HepG2 (cell line): ENCODE measurements around the gene ENTPD5. TPM values are rescaled to one million over a fixed set of nuclear protein-coding genes. Genes with fewer than 3 reads are reported as not detected.
"Not testable (repeated sequence)": the region's sequence is repeated elsewhere in the genome, so short reads cannot be mapped to it uniquely, and the experiment has no call there.

Source experiments
- ATAC-seq: fragments of 200-7000 bp; cut with Tn5 transposase; 3 replicates; pipeline ENCODE4 v1.9.1; 2020; ENCODE audit warnings: mild to moderate bottlenecking, moderate library complexity
- BruUV-seq: library from RNA; stranded (reverse); fragments of 400-500 nt; replicated peaks from 2 replicates; lab custom pipeline; 2021; lab: Mats Ljungman, UMichigan
- CTCF ChIA-PET: fragments of 300-600 bp; formaldehyde crosslinking; extraction: SDS; loops from one replicate; lab custom pipeline; 2021; ENCODE audit warnings: low total read pairs, inconsistent platforms, low intra/inter-chr PET ratio; lab: Yijun Ruan, JAX
- POLR2A ChIA-PET: fragments of 350-600 bp; sonication (Branson Sonifier 250); formaldehyde crosslinking; loops from one replicate; lab custom pipeline; 2020; ENCODE audit warnings: antibody characterized with exemption, inconsistent platforms; lab: Yijun Ruan, JAX
- DNase-seq: peaks from one replicate; pipeline ENCODE4 v3.0.0-alpha.2; 2015; ENCODE audit warnings: low spot score
- FAIRE-seq: peaks from 3 replicates; lab custom pipeline; 2011; peaks lifted over from hg19 to GRCh38; lab: Jason Lieb, UNC
- H2AFZ ChIP-seq: one replicate; pipeline ENCODE4 v1.6.1; 2011; ENCODE audit warnings: low read length, inconsistent platforms
- H3K27ac ChIP-seq: fragments of 300-600 bp; 3 replicates; pipeline ENCODE4 v1.8.0; 2011; ENCODE audit warnings: mixed run types, mild to moderate bottlenecking, mixed read lengths, low read length, inconsistent platforms; ENCODE audit not compliant: insufficient read depth; ENCODE audit errors: extremely low read length
- H3K27me3 ChIP-seq, 2 experiments: fragments of 200-600 bp in 1 of 2; 2 replicates in 1 of 2; 3 replicates in 1 of 2; pipeline versions ENCODE4 v1.6.0 to v1.8.0; 2011; ENCODE audit warnings: low read length in 2 of 2, mild to moderate bottlenecking in 2 of 2, moderate library complexity in 2 of 2, inconsistent platforms in 1 of 2; ENCODE audit not compliant: insufficient read depth in 2 of 2, control insufficient read depth in 1 of 2
- H3K36me3 ChIP-seq, 2 experiments: fragments of 200-600 bp in 1 of 2; replicated peaks in 1 of 2; 2 replicates in 1 of 2; 3 replicates in 1 of 2; pipeline versions ENCODE4 v1.5.1 to v1.8.0; 2011; ENCODE audit warnings: low read length in 2 of 2, inconsistent platforms in 1 of 2; ENCODE audit not compliant: insufficient read depth in 2 of 2, control insufficient read depth in 1 of 2
- H3K4me1 ChIP-seq: 2 replicates; pipeline ENCODE4 v1.5.1; 2012; ENCODE audit warnings: low read length, inconsistent platforms; ENCODE audit not compliant: insufficient read depth
- H3K4me2 ChIP-seq: 2 replicates; pipeline ENCODE4 v1.6.0; 2011; ENCODE audit warnings: low read depth, low read length, inconsistent platforms
- H3K4me3 ChIP-seq, 3 experiments: fragments of 200-600 bp in 1 of 3; sonication (generic), shearing (Covaris generic) in 1 of 3; replicated peaks in 1 of 3; 2 replicates each; pipeline ENCODE4 v1.5.1; 2011 to 2016; ENCODE audit warnings: low read length in 3 of 3, inconsistent platforms in 2 of 3, low read depth in 2 of 3, mild to moderate bottlenecking in 2 of 3, control low read depth in 1 of 3, mixed read lengths in 1 of 3; ENCODE audit not compliant: insufficient read depth in 1 of 3
- H3K79me2 ChIP-seq: one replicate; pipeline ENCODE4 v1.6.1; 2011; ENCODE audit warnings: low read length, inconsistent platforms; ENCODE audit not compliant: insufficient read depth
- H3K9ac ChIP-seq: 2 replicates; pipeline ENCODE4 v1.6.0; 2011; ENCODE audit warnings: mild to moderate bottlenecking, low read depth, low read length, inconsistent platforms; ENCODE audit not compliant: insufficient read depth
- H3K9me3 ChIP-seq: 2 replicates; pipeline ENCODE4 v1.5.1; 2012; ENCODE audit warnings: mild to moderate bottlenecking, low read length
- H4K20me1 ChIP-seq: 2 replicates; pipeline ENCODE4 v1.6.0; 2011; ENCODE audit warnings: inconsistent platforms, mild to moderate bottlenecking, low read length, moderate library complexity; ENCODE audit not compliant: insufficient read depth
- CEBPB ChIP-seq: IDR thresholded peaks from 2 replicates; pipeline ENCODE4 v1.6.1; 2011; ENCODE audit warnings: low read depth, low read length, improper control_type of control experiment, borderline replicate concordance
- EP300 ChIP-seq, 3 experiments: sonication (generic) in 1 of 3; formaldehyde crosslinking in 1 of 3; IDR thresholded peaks; 2 replicates each; pipeline versions ENCODE4 v1.5.1 to v1.6.1; 2011 to 2020; ENCODE audit warnings: low read depth in 2 of 3, low read length in 2 of 3, borderline replicate concordance in 1 of 3, improper control_type of control experiment in 1 of 3, mild to moderate bottlenecking in 1 of 3, missing genetic modification reagents in 1 of 3, moderate library complexity in 1 of 3
- HDAC1 ChIP-seq: sonication (generic); formaldehyde crosslinking; IDR thresholded peaks from 2 replicates; pipeline ENCODE4 v1.5.1; 2020; ENCODE audit warnings: mild to moderate bottlenecking, missing genetic modification reagents
- HDAC2 ChIP-seq: sonication (generic); formaldehyde crosslinking; IDR thresholded peaks from 2 replicates; pipeline ENCODE4 v1.4.0; 2020; ENCODE audit warnings: missing genetic modification reagents
- HOXA5 ChIP-seq: sonication (generic); formaldehyde crosslinking; IDR thresholded peaks from 2 replicates; pipeline ENCODE4 v1.4.0; 2020; ENCODE audit warnings: missing genetic modification reagents
- MAX ChIP-seq: IDR thresholded peaks from 2 replicates; pipeline ENCODE4 v1.6.1; 2012; ENCODE audit warnings: inconsistent platforms
- NCOA2 ChIP-seq: sonication (generic); formaldehyde crosslinking; IDR thresholded peaks from 2 replicates; pipeline ENCODE4 v1.8.0; 2022; ENCODE audit warnings: inconsistent platforms
- PAXIP1 ChIP-seq: sonication (generic); formaldehyde crosslinking; conservative IDR thresholded peaks from 2 replicates; pipeline ENCODE4 v1.4.0; 2020; ENCODE audit warnings: mild to moderate bottlenecking, missing genetic modification reagents, moderate library complexity
- RARA ChIP-seq: IDR thresholded peaks from 2 replicates; pipeline ENCODE4 v1.6.1; 2016; ENCODE audit warnings: missing genetic modification reagents, missing compliant biosample characterization
- RCOR2 ChIP-seq: IDR thresholded peaks from 2 replicates; pipeline ENCODE4 v1.6.1; 2016; ENCODE audit warnings: missing biosample characterization, missing genetic modification reagents
- SALL1 ChIP-seq: sonication (generic); formaldehyde crosslinking; IDR thresholded peaks from 2 replicates; pipeline ENCODE4 v1.8.0; 2022; ENCODE audit warnings: mild to moderate bottlenecking, missing genetic modification reagents
- THRA ChIP-seq: sonication (generic); formaldehyde crosslinking; IDR thresholded peaks from 2 replicates; pipeline ENCODE4 v1.4.0; 2020; ENCODE audit warnings: missing genetic modification reagents, borderline replicate concordance
- ZBTB20 ChIP-seq: sonication (generic); formaldehyde crosslinking; IDR thresholded peaks from 2 replicates; pipeline ENCODE4 v1.8.1; 2023; ENCODE audit warnings: missing genetic modification reagents, low read depth, mild to moderate bottlenecking, borderline replicate concordance
- ZBTB38 ChIP-seq: sonication (generic); formaldehyde crosslinking; IDR thresholded peaks from 2 replicates; pipeline ENCODE4 v1.5.1; 2020; ENCODE audit warnings: mild to moderate bottlenecking, missing genetic modification reagents
- ZNF501 ChIP-seq: sonication (generic); formaldehyde crosslinking; IDR thresholded peaks from 2 replicates; pipeline ENCODE4 v1.5.1; 2020; ENCODE audit warnings: mild to moderate bottlenecking, moderate library complexity, missing genetic modification reagents
- ZNF770 ChIP-seq: sonication (generic); formaldehyde crosslinking; IDR thresholded peaks from 2 replicates; pipeline ENCODE4 v1.5.0; 2020; ENCODE audit warnings: mild to moderate bottlenecking, missing genetic modification reagents
- WGBS: methylation state at CpG from one replicate; pipeline ENCODE4 v1.1.6; 2017; ENCODE audit warnings: low lambda C conversion rate; 5-methylcytosine and 5-hydroxymethylcytosine counted together
- in situ Hi-C: cut with HindIII; loops from 2 replicates; pipeline ENCODE4 v1.10.0; 2017; ENCODE audit warnings: low pct_unique_long_range_greater_than_20kb; ENCODE audit not compliant: extremely low pct_ligation_motif_present
- intact Hi-C: fragments of 100-400 bp; cut with micrococcal nuclease; formaldehyde crosslinking; loops from one replicate; pipeline ENCODE4 v1.10.0; 2022; ENCODE audit not compliant: unreplicated experiment
- polyA plus RNA-seq, 8 experiments: library from polyadenylated mRNA; depleted of rRNA in 3 of 8; stranded (reverse) in 7 of 8; unstranded in 1 of 8; fragments of >200 nt; fragmentation: Illumina TruSeq in 4 of 8; extraction: Trizol in 4 of 8; gene quantifications; 2 replicates each; pipeline versions ENCODE4 v1.2.1 to v1.2.3, GENCODE V29; 2011 to 2016; ENCODE audit warnings: low read depth in 4 of 8, missing spikeins in 1 of 8, mixed read lengths in 1 of 8; ENCODE audit not compliant: insufficient read depth in 1 of 8
- total RNA-seq, 5 experiments: library from RNA; depleted of rRNA; stranded (reverse); fragments of >200 nt; fragmentation: Illumina TruSeq; extraction: Trizol; gene quantifications; 2 replicates each; pipeline ENCODE4 v1.2.3, GENCODE V29; 2016; ENCODE audit warnings: low read depth in 1 of 5

ENTPD5 gene
- total and polyA plus RNA-seq, 2 of the 13 experiments (the other 11 are each of a cell fraction or from before 2014, with no cell fraction given): 33.8 to 43.3 TPM

GRCh38 chr14:73994926-73995325 lies 24.2 kb downstream of the ENTPD5 start:
- DNase-seq; H3K27me3 ChIP-seq; ATAC-seq; H3K9me3 ChIP-seq; in situ Hi-C loops; H2AFZ ChIP-seq; CTCF ChIA-PET; BruUV-seq; FAIRE-seq; H3K79me2 ChIP-seq; H4K20me1 ChIP-seq; H3K36me3 ChIP-seq; TF ChIP-seq EP300 (CRISPR knock-in tag; IDR thresholded peaks at IDR 0.05; ENCODE audit: borderline replicate concordance): not testable (repeated sequence)
- Histone ChIP-seq H3K4me1 (peaks cover 99% of the 10 kb centered on the region), H3K9ac (0 out of 2 replicates have a peak overlapping the region, but pooled peaks have one; percentile 19), H3K4me2 (peak overlapping the region; percentile 82), H3K4me3 (peak overlapping the region in 2 of 3 experiments; percentile 46 to 66; a peak in 3 of 6 replicates), H3K27ac (peak overlapping the region; percentile 95)
- intact Hi-C loops: loop anchor here (5.0 kb wide), 1 partner anchor 42 kb away; no protein-coding TSS in a partner anchor
- WGBS: 56% methylated on average over 7 of the region's 7 CpGs
- POLR2A ChIA-PET: interaction anchor here (5.4 kb wide), 1 partner anchor 24 kb away, joined by 70 read pairs; the partner anchor contains the start of genes BBOF1 and ENTPD5
- TF ChIP-seq PAXIP1 (CRISPR knock-in tag) (0 out of 2 replicates have a peak, but pooled peaks have one; percentile 16), SALL1 (CRISPR knock-in tag) (peak; percentile 57; the same call in 1 of the 2 replicates), RCOR2 (CRISPR knock-in tag) (peak; percentile 52; the same call in 1 of the 2 replicates), ZNF501 (CRISPR knock-in tag) (0 out of 2 replicates have a peak, but pooled peaks have one; percentile 49), NCOA2 (0 out of 2 replicates have a peak, but pooled peaks have one; percentile 18), HOXA5 (CRISPR knock-in tag) (0 out of 2 replicates have a peak, but pooled peaks have one; percentile 20), HDAC1 (CRISPR knock-in tag) (peak; percentile 40; the same call in 1 of the 2 replicates), MAX (0 out of 2 replicates have a peak, but pooled peaks have one; percentile 10), EP300 (IDR thresholded peaks at IDR 0.05; ENCODE audit: low read depth in 2 of 2, low read length in 2 of 2) (peak in 1 of 2 experiments; percentile 29; a peak in 1 of 4 replicates), ZBTB20 (peak; percentile 18; the same call in 1 of the 2 replicates), ZBTB38 (CRISPR knock-in tag) (peak; percentile 97), RARA (peak; percentile 68), HDAC2 (CRISPR knock-in tag) (0 out of 2 replicates have a peak, but pooled peaks have one; percentile 25), ZNF770 (CRISPR knock-in tag) (peak; percentile 98), CEBPB (0 out of 2 replicates have a peak, but pooled peaks have one; percentile 39), THRA (CRISPR knock-in tag) (0 out of 2 replicates have a peak, but pooled peaks have one; percentile 10)
